ENCODE results near the gene GRK3.

DNA sequence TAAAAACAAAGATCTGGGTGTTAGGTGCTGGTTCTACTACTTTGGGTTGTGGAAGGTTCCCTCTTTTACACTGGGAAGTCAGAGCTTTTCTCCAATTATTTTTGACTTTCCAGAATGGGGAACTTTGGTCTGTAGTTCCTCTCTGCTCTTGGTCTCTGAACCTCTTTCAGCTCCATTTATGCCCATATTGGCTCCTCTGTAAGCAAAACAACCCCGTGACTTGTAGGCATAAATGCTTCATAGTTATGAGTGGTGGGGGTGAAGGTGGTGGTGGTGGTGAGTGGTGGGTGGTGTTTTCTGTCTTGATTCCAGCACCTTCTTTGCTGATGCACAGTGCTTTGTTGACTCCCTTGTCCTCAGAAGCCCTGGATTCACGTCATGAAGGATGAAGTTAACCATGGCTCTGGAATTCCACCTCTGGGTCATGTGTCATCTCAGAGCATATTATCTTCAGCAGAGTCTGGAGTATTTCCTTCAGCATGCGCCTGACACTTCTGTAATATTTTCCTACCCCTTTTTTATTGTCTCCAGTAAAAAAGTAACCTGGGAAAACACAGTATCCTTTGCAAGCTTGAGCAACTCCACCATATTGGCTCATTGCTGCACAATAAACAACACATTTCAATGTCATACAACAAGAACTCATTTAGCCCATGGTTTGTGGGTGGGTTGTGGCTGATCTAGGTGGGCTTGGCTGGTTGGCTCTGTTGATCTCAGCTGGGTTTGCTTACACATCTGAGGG lies 24.1 kb upstream of the GRK3 start:
- no peak for TF ChIP-seq POLR2A (IDR thresholded peaks at IDR 0.05)
- TF ChIP-seq POLR2AphosphoS5 (IDR thresholded peaks at IDR 0.05): no peak
- TF ChIP-seq, protein P1, sequence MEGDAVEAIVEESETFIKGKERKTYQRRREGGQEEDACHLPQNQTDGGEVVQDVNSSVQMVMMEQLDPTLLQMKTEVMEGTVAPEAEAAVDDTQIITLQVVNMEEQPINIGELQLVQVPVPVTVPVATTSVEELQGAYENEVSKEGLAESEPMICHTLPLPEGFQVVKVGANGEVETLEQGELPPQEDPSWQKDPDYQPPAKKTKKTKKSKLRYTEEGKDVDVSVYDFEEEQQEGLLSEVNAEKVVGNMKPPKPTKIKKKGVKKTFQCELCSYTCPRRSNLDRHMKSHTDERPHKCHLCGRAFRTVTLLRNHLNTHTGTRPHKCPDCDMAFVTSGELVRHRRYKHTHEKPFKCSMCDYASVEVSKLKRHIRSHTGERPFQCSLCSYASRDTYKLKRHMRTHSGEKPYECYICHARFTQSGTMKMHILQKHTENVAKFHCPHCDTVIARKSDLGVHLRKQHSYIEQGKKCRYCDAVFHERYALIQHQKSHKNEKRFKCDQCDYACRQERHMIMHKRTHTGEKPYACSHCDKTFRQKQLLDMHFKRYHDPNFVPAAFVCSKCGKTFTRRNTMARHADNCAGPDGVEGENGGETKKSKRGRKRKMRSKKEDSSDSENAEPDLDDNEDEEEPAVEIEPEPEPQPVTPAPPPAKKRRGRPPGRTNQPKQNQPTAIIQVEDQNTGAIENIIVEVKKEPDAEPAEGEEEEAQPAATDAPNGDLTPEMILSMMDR (IDR thresholded peaks at IDR 0.05): no peak

Measured in suprapubic skin (tissue), 4 donors.